ENCODE data around the gene HTR4. TPM values are rescaled to one million over a fixed set of nuclear protein-coding genes. Genes with fewer than 3 reads are reported as not detected.

Gene HTR4
- total and polyA plus RNA-seq, 2 of the 4 experiments (the other 2 are of a cell fraction), result not detected

DNA sequence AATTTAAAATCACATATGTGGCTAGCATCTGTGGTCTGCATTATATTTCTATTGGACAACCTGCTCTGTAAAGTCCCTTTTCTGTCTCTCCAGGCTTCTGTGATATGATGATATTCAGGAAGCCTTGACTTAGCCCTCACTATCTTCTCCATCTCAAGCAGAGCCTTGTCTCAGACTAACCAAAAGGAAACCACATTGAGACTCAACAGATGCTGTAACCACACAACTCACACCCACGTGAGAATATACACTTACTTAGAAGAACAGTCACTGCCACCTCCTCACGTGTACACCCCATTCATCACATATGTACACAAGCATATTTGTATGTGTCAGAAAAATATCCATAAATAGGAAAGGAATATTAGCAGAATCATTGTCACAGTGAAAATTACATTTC, 33.6 kb downstream of the HTR4 start:
- intact Hi-C loops (cut with micrococcal nuclease) (no loop called here), dilution Hi-C loops (cut with HindIII; ENCODE audit: low sequenced_read_pairs, unreplicated experiment) (no loop called here), in situ Hi-C loops (cut with MboI; ENCODE audit: low sequenced_read_pairs) (no loop called here)
- Histone ChIP-seq H2BK20ac (ENCODE audit: low read depth, low read length) (no peak overlapping the region), H3K18ac (ENCODE audit: low read depth, low read length) (no peak overlapping the region), H4K8ac (ENCODE audit: low read depth in 2 of 2, low read length in 2 of 2) (no peak overlapping the region), H3K56ac (ENCODE audit: extremely low read depth, insufficient read depth, low read length) (no peak overlapping the region), H3K79me1 (ENCODE audit: low read depth in 1 of 2, low read length in 2 of 2) (no peaks in the 10 kb centered on the region), H3K9me1 (ENCODE audit: insufficient read depth, low read length) (no peaks in the 10 kb centered on the region), H4K91ac (ENCODE audit: insufficient read depth, low read depth, low read length) (no peak overlapping the region), H2BK15ac (ENCODE audit: low read depth, low read length) (no peak overlapping the region), H2AK9ac (replicated peaks; ENCODE audit: low read depth, low read length, poor library complexity) (no peak overlapping the region), H4K20me1 (ENCODE audit: insufficient read depth, low read length) (no peaks in the 10 kb centered on the region), H3K4me2 (ENCODE audit: low read depth, low read length) (no peak overlapping the region), H3K23ac (ENCODE audit: low read depth, low read length) (no peak overlapping the region), H3K27ac (ENCODE audit: insufficient read depth, low read length) (no peak overlapping the region), H2BK120ac (ENCODE audit: low read depth, low read length) (no peak overlapping the region), H3K27me3 (ENCODE audit: control insufficient read depth, insufficient read depth, low read length) (no peaks in the 10 kb centered on the region), H2BK5ac (ENCODE audit: low read depth, low read length, poor library complexity, severe bottlenecking) (no peak overlapping the region), H2AFZ (replicated peaks; ENCODE audit: low read length, poor library complexity) (no peak overlapping the region), H3K4ac (ENCODE audit: low read depth, low read length) (no peak overlapping the region), H2AK5ac (ENCODE audit: low read depth, low read length) (no peak overlapping the region), H3K4me1 (ENCODE audit: control insufficient read depth, insufficient read depth, low read length) (no peaks in the 10 kb centered on the region), H3K9me3 (ENCODE audit: control insufficient read depth, insufficient read depth, low read length) (no peaks in the 10 kb centered on the region), H3K4me3 (ENCODE audit: insufficient read depth, low read depth, low read length) (no peak overlapping the region), H3K14ac (replicated peaks; ENCODE audit: low read depth, low read length) (no peak overlapping the region), H3K9ac (ENCODE audit: low read depth, low read length) (no peak overlapping the region), H4K5ac (ENCODE audit: low read depth, low read length) (no peak overlapping the region), H3K36me3 (ENCODE audit: control insufficient read depth, insufficient read depth, low read length) (no peaks in the 10 kb centered on the region)
- no peak for TF ChIP-seq MAZ (IDR thresholded peaks at IDR 0.05; ENCODE audit: borderline replicate concordance, low read depth, low read length)
- TF ChIP-seq RAD21 (IDR thresholded peaks at IDR 0.05; ENCODE audit: low read length), result no peak
- no peak for TF ChIP-seq RFX5 (IDR thresholded peaks at IDR 0.05; ENCODE audit: low read depth, low read length)
- no peak for TF ChIP-seq RCOR1 (IDR thresholded peaks at IDR 0.05; ENCODE audit: insufficient replicate concordance, low read length)
- no peak for TF ChIP-seq CEBPB (IDR thresholded peaks at IDR 0.05; ENCODE audit: low read depth, low read length)
- TF ChIP-seq POLR2A (IDR thresholded peaks at IDR 0.05; ENCODE audit: low read depth, low read length), result no peak
- no peak for TF ChIP-seq MXI1 (IDR thresholded peaks at IDR 0.05; ENCODE audit: borderline replicate concordance, low read depth, low read length)
- TF ChIP-seq, protein P1, sequence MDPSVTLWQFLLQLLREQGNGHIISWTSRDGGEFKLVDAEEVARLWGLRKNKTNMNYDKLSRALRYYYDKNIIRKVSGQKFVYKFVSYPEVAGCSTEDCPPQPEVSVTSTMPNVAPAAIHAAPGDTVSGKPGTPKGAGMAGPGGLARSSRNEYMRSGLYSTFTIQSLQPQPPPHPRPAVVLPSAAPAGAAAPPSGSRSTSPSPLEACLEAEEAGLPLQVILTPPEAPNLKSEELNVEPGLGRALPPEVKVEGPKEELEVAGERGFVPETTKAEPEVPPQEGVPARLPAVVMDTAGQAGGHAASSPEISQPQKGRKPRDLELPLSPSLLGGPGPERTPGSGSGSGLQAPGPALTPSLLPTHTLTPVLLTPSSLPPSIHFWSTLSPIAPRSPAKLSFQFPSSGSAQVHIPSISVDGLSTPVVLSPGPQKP (IDR thresholded peaks at IDR 0.05; ENCODE audit: borderline replicate concordance, low read depth, low read length), result no peak
- no TSS peak for BruUV-seq (replicated peaks)
- POLR2A ChIA-PET (ENCODE audit: unreplicated experiment), result no interaction called here
- CTCF ChIA-PET, result no interaction called here
- no CpG with 5 or more reads among the region's 2 CpGs for WGBS, 2 experiments (ENCODE audit: extremely low coverage in 2 of 2, insufficient read length in 1 of 2)
- ATAC-seq (ENCODE audit: low read depth), result no peak
- DNase-seq, result no peak

All from IMR-90 (cell line).